ENCODE results near the gene UTS2B.

The UTS2B gene

DNA sequence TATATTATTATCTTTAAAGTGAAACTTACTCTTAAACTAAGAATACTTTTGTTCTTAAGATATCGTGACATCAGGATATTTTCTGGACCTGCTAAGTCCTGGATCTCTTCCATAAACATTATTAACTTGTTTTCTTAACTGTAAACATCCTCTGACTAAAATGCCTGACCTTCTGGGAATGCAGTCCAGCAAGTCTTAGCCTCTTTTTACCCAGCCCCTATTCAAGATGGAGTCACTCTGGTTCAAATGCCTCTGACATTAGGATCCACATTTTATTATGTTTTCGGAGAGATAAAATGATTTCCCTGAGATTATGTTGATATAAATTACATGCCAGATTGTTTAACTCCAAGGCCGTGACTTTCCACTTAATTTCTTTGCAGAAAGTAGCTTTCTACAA is 93.7 kb downstream of the UTS2B start:
- DNase-seq = no peak

DNA sequence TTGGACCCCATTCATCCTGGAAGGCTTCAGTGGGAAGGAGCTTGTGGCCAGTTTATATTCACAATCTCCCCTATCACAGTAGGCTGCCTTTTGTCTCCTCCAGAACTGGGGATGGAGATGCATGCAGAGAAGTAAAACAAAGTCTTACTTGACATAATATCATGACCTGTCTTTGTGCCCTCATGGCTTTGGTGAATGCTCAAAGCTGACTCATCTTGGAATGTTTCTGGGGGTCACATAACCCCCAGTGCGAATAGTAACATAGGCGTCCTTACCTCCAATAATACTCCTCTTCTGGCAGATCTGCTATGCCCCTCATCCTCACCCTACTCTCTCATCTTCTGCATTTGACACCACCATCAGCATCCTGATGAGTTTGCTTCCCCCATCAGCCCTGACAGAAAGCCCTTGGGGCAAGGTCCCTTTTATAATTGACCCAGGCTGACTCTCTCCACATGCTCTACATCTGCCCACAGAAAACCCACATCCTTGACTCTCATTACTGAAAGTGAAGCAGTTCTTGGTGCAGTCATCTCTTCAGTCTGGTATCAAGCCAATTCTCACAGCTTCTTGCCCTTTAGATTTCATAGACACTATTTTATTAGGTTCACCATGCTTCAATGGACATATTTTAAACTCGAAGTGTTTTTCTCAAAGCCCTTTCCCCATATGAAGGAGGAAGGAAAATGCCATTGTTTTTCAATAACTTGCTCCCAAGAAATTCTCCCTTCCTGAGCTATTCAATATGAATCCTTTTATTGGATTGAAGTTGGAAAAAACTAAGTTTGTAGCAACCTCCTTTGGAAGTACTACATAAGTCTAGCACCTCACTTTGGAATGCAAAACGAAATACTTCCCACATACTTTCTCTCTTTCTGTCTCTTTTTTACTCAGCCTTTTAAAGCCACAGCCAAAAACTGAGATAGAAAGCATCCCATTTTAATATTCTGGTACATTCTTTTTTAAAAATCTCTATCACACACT is 94.7 kb downstream of the UTS2B start:
- DNase-seq = no peak

DNA sequence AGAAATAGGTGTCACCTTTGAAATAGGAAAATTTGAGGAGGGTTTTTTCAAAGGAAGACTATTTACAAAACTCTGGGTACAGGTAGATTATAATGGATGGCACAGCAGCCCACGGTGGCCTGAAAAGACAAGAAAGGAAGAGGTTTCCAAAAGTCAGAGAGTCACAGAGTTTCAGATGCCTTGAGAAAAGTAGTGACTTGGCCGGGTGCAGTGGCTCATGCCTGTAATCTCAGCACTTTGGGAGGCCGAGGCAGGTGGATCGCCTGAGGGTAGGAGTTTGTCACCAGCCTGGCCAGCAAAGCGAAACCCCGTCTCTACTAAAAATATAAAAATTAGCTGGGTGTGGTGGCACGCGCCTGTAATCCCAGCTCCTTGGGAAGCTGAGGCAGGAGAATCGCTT is 96.1 kb downstream of the UTS2B start:
- no peak for DNase-seq

GRCh38 chr3:191227541-191227940 is 102.8 kb downstream of the UTS2B start:
- no peak for DNase-seq

GRCh38 chr3:191221638-191222037 is 108.7 kb downstream of the UTS2B start:
- no peak for DNase-seq

DNA sequence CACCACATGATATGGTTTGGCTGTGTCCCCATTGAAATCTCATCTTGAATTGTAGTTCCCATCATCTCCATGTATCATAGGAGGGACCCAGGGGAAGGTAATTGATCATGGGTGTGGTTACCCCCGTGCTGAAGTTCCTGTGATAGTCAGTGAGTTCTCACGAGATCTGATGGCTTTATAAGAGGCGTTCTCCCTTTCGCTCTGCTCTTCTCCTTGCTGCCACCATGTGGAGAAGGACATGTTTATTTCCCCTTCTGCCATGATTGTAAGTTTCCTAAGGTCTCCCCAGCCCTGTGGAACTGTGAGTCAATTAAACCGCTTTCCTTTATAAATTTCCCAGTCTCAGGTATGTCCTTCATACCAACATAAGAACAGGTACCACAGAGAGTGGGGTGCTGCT is 109.4 kb downstream of the UTS2B start:
- DNase-seq = no peak

- DNase-seq = no peak
Observed at GRCh38 chr3:191217301-191217700, 113.0 kb downstream of the UTS2B start.
